HG03095 (cell line): ENCODE measurements around the gene ARSB.
"Not testable (repeated sequence)": the region's sequence is repeated elsewhere in the genome, so short reads cannot be mapped to it uniquely, and the experiment has no call there.

ENCODE experiments used
- ATAC-seq: cut with Tn5 transposase; IDR thresholded peaks from one replicate; pipeline ENCODE4 v1.9.1; 2021; ENCODE audit warnings: moderate library complexity; ENCODE audit not compliant: unreplicated experiment

Gene ARSB

DNA sequence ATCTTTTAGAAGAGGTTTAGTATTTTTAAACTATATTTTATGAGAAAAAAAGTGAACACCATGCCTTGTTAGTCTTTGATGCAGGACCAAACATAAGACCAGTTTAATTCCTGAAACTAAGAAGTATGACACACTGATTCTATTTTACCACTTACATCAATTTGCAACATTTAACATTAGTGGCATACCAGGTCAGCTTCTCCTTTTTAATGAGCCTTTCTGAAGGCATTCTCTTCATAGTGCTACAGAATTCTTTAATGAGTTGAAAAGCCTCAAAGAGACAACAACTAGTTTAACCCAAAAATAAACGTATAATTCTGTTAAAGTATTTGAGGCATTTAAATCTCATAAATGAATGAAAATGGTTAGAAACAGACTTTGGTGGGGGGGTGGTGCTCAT lies 28.2 kb downstream of the ARSB start:
- ATAC-seq, result no peak

DNA sequence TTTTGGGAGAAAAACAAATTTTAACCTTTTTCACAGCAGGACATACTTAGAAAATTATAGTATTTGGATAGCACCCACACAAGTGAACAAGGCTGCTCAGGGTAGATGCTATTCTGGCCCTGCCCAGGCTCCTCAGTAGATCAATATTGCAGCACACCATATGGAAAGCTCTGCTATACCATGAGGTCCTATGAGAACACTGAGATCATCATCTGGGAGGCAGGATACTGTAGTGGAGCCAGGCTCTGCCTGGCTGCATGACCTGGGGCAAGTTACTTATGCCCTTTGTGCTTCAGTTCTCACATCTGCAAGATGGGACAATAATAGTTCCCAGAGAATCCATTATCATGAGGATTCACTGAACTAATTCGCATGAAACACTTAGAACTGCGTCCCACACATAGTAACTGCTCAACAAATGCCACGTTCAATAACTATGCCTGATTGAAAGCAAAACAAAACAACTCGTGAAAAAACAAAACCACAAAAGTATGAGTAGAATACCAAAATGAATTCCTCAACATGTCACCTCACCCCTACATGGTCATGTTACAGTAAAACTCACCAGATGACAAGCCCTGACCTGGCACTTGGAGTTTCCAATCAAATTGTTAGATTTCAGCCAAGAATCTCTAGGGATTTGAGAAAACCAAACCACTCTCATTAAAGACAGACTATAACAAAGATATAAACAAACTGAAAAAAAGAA lies 31.9 kb downstream of the ARSB start:
- ATAC-seq, result no peak

DNA sequence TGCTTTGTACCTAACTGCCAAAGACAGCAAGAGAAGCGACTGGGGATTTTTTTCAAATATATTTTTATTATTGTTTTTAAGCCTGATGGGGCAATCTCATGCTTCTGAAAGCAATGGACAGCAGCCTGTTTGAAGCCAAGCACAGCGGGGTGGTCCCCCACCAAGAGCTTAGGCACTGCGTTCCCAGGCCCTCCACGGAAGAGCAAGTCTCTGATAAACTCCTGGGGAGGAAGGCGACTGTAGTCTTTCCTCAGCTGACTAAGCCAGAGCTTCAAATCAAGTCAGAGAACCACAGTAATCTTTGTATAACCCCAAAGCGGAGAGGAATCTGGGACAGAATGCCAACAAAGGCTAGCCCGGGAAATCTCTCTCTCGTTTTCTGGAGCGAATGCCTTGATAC lies 54.4 kb downstream of the ARSB start:
- ATAC-seq, result no peak

DNA sequence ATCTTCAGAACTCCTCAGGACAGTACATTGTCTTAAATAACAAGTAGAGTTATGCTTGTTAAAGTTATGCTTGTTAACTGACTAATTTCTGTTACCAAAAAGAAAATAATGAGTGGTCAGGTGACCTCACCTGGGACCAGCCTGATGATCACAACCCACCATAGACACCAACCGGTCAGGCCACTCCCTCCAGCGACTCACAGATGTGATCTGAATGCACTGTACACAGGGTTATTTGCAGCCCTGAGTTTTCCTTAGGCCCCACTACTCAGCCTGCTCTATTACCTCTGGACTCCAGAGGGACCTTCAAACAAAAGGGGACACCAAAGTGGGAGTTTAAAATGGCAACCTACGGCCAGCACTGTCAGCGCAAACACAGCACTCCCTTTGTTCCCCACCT lies 55.3 kb downstream of the ARSB start:
- ATAC-seq, result no peak

DNA sequence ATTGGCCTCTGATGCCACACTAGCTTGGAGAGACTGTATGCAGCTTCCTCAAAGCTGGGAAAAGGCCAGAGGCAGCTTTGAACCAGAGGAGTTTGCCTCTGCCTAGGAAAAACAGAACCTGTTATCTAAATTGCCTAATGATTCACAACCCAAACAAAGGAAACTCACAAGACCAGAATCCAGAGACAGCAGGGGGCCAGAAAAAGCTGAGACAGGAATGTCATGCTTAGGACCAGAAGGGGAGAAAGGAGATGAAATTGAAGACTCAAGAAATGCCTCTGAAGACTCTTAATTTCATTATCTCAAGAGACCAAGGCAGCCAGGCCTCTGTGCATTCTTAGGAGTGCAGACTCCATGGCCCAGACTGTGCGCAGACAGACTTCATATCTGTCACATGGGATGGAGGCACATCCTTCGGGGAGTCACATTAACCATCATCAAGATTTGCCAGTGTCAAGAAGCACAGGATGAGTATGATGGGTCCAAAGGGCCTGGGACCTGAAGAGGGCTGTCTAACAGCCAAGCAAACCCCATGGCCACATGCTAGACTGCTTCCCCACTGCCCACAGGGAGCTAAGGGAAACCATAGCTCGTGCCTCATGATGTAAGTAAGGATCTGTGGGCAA lies 57.3 kb downstream of the ARSB start:
- no peak for ATAC-seq

DNA sequence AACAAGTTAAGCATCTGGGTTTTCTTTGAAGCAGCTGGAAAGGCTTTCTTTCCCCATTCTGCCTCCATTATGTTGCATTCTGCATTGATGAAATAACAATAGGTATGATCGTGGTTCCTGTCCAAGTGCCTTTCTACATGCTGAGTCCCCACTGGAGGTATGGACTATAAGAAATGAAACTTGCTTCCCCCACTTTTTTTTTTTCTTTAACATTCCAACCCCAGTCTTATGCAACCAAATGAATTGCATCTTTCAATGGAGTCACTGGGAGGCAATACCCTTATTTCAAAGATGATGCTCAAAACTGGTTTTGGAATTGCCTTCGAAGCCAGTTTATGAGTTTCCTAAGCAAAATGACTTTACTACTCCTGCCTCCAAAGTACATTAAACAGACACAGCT lies 58.9 kb downstream of the ARSB start:
- ATAC-seq, result no peak

DNA sequence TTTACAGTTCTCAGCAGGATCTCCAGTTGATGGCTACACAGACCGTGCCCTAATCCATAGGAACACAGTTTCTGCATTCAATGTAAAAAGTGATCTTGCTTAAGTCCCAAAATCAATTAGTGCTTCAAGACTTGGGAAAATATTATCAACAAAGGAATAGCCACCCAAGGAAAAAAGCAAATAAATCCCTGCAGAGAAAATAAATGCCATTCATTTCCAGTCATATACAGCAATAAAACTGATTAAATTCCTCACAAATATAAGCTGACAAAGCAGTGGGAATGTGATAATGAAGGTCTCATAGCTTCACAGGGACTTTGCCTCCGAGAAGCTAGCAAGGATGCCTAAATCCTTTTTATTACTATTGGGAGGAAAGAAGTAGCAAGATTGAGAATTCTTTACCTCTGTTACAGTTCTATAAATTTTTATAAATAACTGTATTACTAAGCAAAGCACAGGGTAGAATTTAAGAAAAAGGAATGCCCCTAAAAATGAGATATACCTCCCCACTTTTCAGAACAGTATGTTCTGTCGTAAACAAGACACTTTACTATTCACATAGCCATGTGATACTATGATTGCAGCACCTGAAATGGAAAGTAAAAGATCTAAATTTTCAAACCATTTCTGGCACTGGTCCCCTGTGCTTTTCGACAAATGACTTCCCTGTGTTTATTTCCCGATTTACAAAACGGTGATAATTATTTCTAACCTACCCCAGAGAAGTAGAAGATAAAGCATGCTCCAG lies 59.8 kb downstream of the ARSB start:
- ATAC-seq, result no peak

DNA sequence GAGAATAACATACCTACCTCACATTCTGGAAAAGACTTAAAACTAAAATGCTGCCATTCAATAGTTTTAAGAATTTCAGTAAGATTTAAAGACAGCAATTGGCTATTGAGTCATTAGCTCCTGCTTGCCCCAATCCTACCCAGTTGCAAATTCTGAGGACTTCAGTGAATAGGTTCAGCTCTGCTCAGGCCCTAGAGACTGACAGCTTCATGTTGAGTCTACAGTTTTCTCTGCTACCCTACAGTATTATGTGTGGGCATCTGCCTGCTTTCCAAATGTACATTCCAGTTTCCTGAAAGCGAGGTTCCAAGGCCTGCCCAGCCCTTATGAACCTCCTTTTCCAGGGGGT lies 61.5 kb downstream of the ARSB start:
- no peak for ATAC-seq

DNA sequence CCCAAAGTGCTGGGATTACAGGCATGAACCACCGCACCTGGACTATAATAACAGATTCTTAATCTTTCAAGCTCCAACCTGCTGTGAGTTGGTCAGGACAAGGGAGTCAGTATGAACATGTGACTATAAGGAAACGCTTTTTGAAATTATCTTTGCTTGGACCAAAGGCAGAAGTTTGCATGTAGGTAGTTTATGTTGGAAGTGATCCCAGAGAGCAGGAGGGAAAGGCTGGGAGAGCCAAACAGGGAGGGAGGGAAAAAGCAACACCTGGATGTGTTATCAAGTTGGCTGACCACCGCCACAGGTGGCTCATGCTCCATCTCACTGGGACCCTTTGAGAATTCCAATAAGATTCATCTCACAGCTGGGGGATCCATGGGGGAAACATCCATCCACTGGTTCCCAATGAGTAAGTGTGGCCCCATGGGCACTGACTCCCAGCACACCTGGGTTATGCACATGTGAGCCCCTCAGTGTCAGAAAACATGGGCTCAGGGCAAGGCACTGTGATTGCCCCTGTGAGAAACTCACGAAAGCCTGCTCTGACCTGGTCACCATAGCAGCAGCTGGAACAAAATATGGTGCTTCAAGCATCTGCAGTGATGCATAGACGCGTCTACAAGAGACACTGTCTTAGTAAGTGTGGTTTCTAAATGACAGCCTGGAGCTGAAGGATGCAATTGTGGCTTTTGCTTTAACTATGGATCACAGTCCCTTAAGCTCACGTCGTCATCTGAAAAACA lies 62.1 kb downstream of the ARSB start:
- peak; percentile 74 for ATAC-seq

DNA sequence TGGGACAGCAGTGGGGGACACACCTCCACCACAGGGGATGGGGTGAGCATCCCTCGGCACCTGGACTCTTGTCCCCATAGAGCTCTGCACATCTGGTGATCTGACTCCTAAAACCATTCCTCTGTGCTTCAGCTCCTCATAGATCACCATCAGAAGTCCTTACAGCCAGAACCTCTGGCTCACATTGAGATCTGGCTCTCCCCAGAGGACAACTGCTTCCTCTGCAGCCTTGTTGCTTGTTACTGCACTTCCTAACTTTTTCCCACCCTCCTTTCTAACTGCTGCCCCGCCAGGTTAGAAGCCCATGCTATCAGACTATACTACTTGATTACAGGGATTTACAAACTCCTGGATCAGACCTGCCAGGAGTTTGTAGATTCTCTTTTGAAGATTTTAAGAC lies 64.5 kb downstream of the ARSB start:
- ATAC-seq, result no peak

DNA sequence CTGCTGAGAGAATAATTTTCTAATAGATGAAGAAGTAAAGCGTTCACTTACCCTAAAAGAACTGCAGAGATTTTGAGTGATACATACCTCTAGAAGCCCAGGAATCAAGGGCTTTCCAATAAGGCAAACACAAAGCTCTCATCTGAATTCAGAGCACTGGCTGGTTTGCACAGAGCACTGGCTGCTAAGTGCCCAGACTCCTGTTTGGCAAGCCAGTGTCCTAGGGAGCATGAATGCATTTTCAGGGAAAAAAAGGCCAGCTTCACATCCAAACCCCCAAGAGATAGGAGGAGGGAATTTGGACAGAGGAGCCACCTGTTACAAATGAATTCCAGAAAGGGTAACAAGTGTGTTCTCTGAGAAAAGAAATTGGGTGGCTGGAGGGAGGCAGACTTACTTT lies 65.3 kb downstream of the ARSB start:
- ATAC-seq, result no peak

DNA sequence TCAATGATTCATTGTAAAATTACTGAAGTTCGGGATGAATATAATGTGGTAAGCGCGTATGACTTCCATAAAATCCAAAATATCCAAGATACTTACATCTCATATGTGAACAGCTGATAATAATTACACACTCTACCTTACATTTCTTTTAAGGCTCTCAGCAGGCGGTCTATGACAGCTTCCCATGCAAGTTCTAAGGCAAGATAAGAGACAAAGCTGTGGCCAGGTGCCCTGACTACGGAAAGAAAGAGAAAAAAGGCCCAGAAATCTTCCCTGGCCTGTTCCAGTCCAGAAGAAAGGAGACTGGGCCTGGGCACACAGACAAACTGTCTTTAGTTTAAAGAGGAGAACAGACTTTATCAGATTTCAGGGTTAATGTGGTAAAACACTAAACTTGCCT lies 69.1 kb downstream of the ARSB start:
- no peak for ATAC-seq

DNA sequence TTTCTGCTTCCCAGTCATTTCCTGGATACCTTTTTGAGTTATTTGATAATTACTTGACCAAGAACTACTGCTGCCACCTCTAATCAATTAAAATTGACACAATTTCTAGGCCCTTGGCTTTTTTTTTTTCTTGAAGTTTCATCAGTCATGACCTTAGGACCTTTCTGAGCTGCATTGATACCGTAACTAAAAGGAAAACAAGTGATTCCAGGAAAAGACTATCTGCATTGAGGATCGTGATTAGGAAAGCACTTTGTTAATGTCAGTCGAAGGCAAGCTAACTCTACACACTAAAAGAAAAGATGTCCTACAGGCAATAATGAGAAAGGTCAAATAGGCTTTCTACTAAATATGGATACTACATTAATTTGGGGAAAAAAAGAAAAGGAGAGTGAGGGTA lies 69.9 kb downstream of the ARSB start:
- ATAC-seq, result no peak

DNA sequence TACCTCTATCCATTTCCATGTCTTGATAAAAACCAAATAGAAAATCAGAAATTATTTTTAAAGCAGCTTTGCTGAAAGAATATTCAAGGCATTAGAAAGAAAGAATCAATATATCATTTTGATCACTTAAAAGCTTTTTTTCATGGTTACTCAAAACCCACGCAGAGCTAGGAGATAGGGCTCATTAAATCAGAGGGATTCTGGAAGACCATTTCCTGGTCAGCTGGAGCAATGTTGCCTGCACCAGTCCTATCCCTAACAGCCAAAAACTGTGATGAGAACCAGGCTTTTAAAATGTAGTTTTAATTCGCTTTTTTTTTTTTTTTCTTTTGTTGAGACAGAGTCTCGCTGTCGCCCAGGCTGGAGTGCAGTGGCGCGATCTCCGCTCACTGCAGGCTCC lies 72.3 kb downstream of the ARSB start:
- no peak for ATAC-seq

DNA sequence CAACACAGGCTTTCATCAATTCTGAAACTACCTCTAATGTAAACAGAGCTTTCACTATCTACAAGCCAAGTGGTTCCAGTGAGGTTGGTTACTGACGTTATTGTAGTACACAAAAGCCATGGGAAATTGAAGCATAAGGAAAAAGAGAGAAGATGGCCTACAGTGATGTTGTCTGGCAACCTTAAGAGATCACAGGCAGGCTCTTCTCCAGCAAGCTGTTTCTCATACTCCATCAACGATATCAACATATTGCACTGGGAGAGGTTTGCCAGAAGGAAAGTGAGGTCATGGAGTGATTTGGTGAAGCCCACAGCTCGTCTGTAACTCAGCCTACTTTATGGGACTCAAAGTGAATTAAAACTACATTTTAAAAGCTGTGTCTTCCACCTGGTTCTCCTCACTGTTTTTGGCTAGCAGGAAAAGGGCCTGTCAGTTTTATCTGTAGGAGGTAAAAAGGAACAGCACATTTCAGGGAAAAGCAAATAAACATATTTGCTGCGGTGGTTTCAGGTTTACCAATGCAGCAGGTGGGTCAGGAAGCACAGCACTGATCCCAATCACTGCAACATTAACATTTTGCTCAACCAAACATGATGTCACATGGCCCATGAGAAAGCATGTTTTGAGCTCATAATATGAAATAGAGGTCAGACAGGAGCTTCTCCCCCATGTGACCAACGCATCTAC lies 72.9 kb downstream of the ARSB start:
- no peak for ATAC-seq

DNA sequence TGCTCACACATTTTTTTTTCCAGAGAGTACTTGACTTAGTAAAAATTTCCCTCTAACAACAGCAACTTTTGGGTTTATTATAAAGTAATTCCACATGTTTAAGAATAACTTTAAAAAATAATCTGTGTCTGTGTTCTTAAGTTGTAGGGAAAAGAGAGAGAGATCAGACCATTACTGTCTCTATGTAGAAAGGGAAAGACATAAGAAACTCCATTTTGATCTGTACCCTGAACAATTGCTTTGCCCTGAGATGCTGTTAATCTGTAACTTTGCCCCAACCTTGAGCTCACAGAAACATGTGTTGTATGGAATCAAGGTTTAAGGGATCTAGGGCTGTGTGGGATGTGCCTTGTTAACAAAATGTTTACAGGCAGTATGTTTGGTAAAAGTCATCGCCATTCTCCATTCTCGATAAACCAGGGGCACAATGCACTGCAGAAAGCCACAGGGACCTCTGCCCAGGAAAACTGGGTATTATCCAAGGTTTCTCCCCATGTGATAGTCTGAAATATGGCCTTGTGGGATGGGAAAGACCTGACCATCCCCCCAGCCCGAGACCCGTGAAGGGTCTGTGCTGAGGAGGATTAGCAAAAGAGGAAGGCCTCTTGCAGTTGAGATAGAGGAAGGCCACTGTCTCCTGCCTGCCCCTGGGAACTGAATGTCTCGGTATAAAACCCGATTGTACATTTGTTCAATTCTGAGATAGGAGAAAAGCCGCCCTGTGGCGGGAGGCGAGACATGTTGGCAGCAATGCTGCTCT lies 75.7 kb downstream of the ARSB start:
- ATAC-seq, result not testable (repeated sequence)

DNA sequence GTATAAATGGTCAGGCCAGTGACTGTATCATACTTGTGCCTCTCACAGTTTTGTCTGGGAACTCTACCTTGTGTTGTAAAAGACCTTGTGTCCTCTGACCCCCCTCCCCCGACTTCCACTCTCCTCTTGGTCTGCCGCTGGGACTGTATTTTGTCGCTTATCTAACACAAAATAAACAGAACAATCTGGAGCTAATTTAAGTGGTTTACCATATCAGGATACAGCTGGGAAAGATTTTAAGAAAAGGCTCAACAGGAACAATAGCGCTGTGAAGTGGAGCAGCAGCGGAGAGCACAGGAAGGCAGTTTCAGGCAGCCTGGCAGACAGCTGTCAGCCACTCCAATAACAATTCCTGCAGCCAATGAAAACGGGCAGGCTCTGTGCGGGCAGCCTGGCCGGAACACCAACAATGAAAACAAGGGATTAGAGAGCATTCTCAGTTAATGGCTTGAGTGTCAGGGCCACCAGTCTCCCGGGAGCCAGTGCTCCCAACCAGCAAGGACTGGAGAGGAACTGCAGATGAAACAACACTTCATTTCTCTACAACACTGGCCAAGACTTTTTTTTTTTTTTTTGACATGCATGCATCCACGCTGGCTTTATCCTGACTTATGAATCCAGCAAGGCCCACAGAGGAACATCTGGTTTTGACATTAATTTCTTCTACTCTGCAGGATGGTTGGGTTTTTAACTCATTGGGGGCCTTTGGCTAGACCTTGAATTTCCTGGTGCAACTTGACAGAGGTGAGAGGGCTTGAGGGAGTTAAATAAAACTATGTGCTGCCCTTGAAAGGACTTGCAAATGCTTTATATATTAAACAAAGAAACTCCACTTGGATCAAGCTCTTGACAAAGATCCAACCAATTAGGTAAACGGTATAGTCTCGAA lies 76.7 kb downstream of the ARSB start:
- ATAC-seq, result no peak

DNA sequence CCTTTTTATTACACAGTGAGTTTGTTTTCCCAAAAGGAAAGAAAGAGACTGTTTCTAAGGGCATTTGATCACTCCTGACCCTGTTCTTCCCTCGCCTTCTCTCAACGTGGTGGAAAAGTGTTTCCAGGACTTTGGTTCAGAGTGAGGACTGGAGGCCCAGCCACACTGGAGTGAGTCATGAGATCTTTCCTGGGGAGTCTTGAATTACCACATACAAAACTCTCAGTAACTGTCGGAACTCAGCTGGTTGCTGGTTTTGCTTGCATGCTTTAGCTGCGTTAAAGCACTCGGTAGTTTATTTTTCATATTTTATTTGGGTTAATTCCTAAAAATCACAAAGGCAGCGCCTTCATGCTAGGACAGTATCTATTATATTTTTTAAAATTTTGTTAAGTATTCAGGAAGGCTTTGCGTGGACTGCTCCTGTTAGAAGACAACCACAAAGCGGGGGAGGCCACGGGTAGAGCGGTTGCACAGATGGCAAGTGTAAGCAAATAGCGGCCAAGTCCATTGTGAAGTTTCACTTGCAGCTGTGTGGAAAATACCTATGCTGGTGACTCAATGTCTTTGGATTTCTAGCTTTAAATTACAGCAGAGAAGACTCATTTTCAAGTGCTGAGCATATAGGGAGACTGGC lies 77.7 kb downstream of the ARSB start:
- ATAC-seq, result no peak
